NCI-H2081 treated with DMSO at 0.1 percent for 48 hours (cell line): ENCODE measurements around the gene PTGDR.

ENCODE experiments used
- DNase-seq: peaks from one replicate; lab custom pipeline; 2025; lab: John Stamatoyannopoulos, UW

Gene PTGDR

GRCh38 chr14:52265253-52265652 lies 2.2 kb upstream of the PTGDR start:
- DNase-seq: no peak

DNA sequence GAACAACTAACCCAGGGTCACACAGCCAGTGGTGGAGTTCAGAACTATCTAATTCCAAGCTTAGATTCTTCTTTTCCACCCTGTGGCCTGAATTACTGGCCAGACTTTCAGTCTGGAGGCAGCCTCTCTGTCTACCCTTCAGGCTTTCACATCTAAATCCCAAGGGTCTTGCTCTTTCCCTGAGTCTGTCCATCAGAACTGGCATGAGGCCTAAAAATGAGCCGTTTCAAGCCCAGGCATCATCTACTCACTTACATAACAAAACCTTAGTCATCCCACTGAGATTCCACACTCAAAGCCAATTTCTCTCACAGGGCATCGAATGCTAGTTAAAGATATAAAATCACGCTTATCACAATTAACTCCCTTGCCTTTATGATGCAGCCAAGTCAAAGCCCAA lies 1.3 kb upstream of the PTGDR start:
- DNase-seq: no peak

GRCh38 chr14:52266782-52267181 lies 716 bp upstream of the PTGDR start:
- DNase-seq: no peak

DNA sequence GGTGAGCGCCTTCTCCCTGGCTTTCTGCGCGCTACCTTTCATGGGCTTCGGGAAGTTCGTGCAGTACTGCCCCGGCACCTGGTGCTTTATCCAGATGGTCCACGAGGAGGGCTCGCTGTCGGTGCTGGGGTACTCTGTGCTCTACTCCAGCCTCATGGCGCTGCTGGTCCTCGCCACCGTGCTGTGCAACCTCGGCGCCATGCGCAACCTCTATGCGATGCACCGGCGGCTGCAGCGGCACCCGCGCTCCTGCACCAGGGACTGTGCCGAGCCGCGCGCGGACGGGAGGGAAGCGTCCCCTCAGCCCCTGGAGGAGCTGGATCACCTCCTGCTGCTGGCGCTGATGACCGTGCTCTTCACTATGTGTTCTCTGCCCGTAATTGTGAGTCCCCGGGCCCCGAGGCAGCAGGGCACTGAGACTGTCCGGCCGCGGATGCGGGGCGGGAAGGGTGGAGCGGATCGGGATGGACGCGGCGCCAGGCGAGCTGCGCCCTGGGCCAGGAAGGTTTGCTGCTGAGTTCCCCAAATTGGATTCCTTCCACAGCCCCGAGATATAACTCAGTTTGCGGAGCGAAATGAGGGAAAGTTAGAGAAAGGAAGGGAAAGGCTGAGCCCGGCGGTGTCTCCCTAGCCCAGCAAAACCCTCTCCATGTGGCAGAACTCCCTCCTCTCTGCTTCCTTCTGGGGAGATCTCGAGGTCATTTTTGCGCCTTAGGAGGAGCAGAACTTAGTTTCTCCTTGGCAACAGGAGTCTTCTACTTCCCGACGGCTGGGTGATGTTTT lies 972 bp downstream of the PTGDR start:
- DNase-seq: no peak

DNA sequence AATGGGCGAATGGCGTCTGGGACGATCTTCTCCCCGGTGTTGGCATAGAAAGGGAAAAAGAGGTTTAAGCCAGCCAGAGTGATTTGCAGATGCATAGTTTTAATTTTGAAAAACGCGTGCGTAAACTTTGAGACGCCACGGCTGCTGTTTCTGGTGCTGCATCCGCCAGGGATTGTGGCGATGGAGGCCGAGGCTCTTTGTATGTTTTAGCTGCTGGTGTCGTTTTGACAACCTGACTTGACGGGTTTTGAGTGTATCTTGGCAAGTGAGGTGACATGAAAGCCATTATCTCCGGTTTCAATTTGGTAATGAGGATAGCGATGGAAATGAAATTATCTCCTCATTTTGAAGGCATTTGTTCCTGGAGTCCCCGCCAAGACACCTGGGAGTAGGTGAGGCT lies 1.6 kb downstream of the PTGDR start:
- DNase-seq: no peak

DNA sequence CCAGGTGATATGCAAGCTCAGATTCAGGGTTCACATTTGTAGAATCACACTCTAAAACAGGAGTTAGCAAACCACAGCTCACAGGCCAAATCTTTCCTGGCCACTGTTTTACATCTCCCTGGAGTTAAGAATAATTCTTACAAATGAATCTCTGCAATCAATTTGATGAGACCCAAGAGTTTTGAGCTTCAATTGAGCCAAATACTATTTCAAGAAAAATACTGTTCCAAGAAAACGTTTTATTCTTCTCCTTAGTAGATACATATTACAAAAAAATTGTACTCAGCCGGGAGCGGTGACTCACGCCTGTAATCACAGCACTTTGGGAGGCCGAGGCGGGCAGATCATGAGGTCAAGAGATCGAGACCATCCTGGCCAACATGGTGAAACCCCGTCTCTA lies 2.5 kb downstream of the PTGDR start:
- DNase-seq: no peak

GRCh38 chr14:52271538-52271937 lies 4.0 kb downstream of the PTGDR start:
- DNase-seq: no peak

- DNase-seq: no peak
These were observed 4.9 kb downstream of the PTGDR start for GRCh38 chr14:52272375-52272774.

GRCh38 chr14:52275372-52275771 lies 7.9 kb downstream of the PTGDR start:
- no peak for DNase-seq

DNA sequence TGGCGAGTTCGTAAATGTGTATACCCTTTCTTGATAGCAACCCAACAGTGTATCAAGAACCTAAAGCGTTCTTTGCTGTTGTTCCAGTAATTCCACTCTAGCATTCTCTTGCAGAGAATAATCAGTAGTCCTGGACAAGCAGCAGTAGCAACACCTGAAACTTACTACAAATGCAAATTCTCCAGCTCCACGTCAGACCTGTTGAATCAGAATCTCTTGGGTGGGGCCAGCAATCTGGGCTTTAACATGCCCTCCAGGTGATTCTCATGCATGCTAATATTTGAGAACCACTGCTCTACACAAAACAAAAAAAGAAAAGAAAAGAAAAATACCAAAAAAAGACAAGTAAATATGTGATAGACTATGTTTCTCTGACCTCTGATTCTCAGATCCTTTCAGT lies 10.1 kb downstream of the PTGDR start:
- no peak for DNase-seq

DNA sequence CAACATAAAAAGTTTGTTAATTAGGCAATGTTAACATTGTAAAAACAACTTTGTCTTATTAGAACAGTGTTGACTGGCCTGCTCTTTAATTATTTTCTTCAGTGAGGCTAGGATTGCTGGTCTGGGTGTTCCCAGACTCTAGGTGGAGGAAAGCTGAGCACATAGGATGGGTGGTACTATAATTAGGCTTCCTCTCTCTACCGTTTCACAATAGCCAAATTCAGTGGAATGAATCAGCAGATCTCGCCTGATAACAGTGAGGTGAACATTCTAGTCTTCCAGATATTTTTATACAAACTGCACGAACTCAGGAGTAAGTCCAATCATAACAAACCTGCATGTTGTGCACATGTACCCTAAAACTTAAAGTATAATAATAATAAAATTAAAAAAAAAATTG lies 11.9 kb downstream of the PTGDR start:
- no peak for DNase-seq

DNA sequence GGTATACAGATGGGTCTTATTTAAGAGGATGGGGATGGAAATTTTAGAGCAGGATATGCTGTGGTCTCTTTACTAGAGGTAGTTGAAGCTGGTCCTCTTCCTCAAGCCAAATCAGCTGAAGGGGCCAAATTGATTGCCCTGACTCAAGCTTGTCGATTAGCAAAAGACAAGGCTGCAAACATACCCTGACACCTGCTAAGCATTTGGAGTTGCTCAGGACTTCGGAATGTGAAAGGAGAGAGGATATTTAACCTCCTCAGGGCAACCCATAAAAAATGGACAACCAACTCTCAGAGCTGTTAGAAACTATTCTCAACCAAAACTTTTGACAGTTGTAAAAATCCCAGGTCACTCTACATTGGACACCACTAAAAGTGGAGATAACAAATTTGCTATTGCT lies 15.6 kb downstream of the PTGDR start:
- DNase-seq: no peak

GRCh38 chr14:52286661-52287649 lies 19.5 kb downstream of the PTGDR start:
- DNase-seq: no peak

- no peak for DNase-seq
These were observed 28.9 kb downstream of the PTGDR start for GRCh38 chr14:52296378-52296777.

- no peak for DNase-seq
These were observed 31.3 kb downstream of the PTGDR start for GRCh38 chr14:52298795-52299194.

GRCh38 chr14:52299692-52300278 lies 32.3 kb downstream of the PTGDR start:
- DNase-seq: no peak

DNA sequence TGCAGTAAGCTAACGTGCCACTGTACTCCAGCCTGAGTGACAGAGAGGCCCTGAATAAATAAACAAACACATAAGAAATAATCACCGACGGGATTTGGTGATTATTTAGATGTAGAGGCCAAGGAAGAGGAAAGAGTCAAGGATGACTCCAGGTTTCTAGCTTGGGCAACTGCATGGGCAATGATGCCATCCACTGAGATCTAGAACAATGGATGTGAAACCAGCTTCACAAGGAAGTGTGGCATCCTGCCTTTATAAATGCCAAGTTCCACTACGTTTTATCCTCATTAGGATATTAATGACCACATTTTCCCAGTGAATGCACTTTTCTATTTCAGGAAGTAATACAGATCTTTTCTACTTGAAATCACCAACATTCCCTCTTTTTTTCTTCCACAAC lies 35.7 kb downstream of the PTGDR start:
- no peak for DNase-seq

GRCh38 chr14:52304248-52304904 lies 36.9 kb downstream of the PTGDR start:
- DNase-seq: no peak

DNA sequence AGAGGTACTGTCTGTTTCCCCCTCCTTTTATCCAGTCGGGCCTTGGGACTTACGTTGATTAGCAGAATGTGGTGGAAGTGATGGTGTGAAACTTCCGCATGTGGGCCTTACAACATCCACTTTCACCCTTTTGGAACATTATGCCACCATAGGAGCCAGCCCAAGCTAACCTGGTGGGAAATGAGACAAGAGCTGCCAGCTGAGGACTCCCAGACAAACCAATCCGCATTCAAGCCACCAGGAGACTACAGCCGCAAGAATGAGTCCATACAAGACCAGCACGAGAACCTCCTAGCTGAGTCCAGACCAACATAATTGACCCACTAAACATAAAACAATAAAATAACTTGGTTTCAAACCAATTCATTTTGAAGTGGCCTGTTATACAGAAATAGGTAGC lies 37.5 kb downstream of the PTGDR start:
- DNase-seq: no peak

GRCh38 chr14:52307376-52307775 lies 39.9 kb downstream of the PTGDR start:
- no peak for DNase-seq

DNA sequence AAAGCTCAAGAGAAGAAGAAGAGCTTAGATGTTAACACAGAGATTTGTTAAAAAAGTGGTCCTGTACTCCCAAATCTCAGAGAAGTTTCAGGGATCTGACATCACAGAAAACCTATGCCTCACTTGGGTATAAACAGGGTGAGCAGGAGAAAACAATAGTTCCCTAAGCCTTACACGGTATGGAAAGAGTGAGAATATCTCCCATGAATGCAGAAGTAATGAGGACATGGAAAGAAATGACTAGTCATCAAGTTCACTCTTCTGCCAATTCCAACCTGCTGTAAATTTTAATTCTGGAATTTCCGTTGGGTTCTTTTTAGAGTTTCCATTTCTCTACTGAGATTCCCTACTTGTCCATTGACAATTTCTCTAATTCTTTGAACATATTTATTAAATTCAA lies 40.4 kb downstream of the PTGDR start:
- DNase-seq: no peak

GRCh38 chr14:52310541-52310940 lies 43.0 kb downstream of the PTGDR start:
- no peak for DNase-seq
